Parathyroid adenoma (tissue), 2 donors: ENCODE results near the gene DGKQ.

Experiments
- H2AFZ ChIP-seq: fragments of 300-600 bp; sonication (generic); one replicate; pipeline ENCODE4 v1.7.0; 2017; ENCODE audit warnings: antibody characterized with exemption, mild to moderate bottlenecking
- H3K27ac ChIP-seq: fragments of 300-600 bp; sonication (generic); one replicate; pipeline ENCODE4 v1.7.0; 2017
- H3K27me3 ChIP-seq: fragments of 300-600 bp; sonication (generic); one replicate; pipeline ENCODE4 v1.7.0; 2017; ENCODE audit warnings: low read length; ENCODE audit not compliant: control insufficient read depth, insufficient read depth
- H3K36me3 ChIP-seq: fragments of 300-600 bp; sonication (generic); one replicate; pipeline ENCODE4 v1.7.0; 2017; ENCODE audit warnings: low read length; ENCODE audit not compliant: control insufficient read depth, insufficient read depth
- H3K4me1 ChIP-seq: fragments of 300-600 bp; sonication (generic); one replicate; pipeline ENCODE4 v1.7.0; 2017; ENCODE audit warnings: control low read depth
- H3K4me2 ChIP-seq: fragments of 300-600 bp; sonication (generic); one replicate; pipeline ENCODE4 v1.7.0; 2017; ENCODE audit warnings: low read length
- H3K4me3 ChIP-seq: fragments of 300-600 bp; sonication (generic); one replicate; pipeline ENCODE4 v1.7.0; 2017; ENCODE audit warnings: low read depth, low read length
- H3K79me2 ChIP-seq: fragments of 300-600 bp; sonication (generic); one replicate; pipeline ENCODE4 v1.7.0; 2017; ENCODE audit warnings: control low read depth
- H3K9ac ChIP-seq: fragments of 300-600 bp; sonication (generic); one replicate; pipeline ENCODE4 v1.7.0; 2017; ENCODE audit warnings: mild to moderate bottlenecking
- H3K9me3 ChIP-seq: fragments of 300-600 bp; sonication (generic); one replicate; pipeline ENCODE4 v1.7.0; 2017; ENCODE audit warnings: low read length; ENCODE audit not compliant: control insufficient read depth
- TF ChIP-seq, protein P1 (sequence below): fragments of 300-600 bp; sonication (generic); IDR thresholded peaks from one replicate; pipeline ENCODE4 v1.7.0; 2017; ENCODE audit warnings: antibody characterized with exemption, mild to moderate bottlenecking
- donor health status: primary hyperparathyroidism.

The DGKQ gene

DNA sequence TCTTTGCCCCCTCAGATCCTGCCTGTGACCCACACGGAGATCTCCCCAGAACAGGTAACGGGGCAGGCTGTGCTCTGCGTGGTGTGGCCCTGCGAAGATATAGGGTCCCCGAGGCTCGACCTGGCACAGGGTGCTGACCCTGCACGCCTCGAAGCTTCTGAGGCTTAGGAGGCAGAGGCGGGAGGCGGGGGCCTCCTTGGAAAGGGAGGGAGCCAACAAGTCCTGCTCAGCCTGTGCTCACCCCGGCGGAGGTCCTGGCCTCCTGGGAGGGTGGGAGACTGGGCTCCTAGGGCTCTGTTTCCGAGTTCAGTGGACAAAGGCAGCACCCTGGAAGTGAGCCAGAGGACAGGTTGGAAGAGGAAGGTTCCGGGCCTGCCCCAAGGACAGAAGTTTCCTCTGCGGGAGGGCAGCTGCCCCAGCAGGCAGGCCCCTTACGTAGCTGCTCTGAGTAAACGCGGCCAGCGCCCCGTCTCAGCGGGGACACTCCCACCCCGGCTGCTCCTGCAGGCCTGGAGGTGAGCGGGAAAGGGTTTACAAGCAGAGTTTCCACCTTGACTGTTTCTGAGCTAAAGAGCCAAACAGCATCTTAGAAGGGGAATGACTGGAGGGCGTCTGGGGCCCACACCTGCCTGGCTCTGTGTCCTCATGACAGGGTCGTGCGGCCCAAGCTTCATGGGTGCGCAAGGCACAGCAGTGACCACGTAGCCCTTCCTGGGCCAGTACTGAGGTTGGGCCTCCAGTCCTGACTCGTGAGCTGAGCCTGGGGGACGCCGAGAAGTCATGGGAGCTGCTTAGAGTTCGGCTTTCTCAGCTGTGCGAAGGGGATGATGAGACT lies 25.1 kb downstream of the DGKQ start:
- Histone ChIP-seq H3K4me1 (no peaks in the 10 kb centered on the region), H3K4me2 (no peak overlapping the region), H3K27me3 (no peaks in the 10 kb centered on the region), H3K36me3 (no peaks in the 10 kb centered on the region), H3K4me3 (no peak overlapping the region), H3K9me3 (no peaks in the 10 kb centered on the region), H3K79me2 (peaks cover 5% of the 10 kb centered on the region), H2AFZ (no peak overlapping the region), H3K9ac (no peak overlapping the region), H3K27ac (no peak overlapping the region)
- TF ChIP-seq, protein P1, sequence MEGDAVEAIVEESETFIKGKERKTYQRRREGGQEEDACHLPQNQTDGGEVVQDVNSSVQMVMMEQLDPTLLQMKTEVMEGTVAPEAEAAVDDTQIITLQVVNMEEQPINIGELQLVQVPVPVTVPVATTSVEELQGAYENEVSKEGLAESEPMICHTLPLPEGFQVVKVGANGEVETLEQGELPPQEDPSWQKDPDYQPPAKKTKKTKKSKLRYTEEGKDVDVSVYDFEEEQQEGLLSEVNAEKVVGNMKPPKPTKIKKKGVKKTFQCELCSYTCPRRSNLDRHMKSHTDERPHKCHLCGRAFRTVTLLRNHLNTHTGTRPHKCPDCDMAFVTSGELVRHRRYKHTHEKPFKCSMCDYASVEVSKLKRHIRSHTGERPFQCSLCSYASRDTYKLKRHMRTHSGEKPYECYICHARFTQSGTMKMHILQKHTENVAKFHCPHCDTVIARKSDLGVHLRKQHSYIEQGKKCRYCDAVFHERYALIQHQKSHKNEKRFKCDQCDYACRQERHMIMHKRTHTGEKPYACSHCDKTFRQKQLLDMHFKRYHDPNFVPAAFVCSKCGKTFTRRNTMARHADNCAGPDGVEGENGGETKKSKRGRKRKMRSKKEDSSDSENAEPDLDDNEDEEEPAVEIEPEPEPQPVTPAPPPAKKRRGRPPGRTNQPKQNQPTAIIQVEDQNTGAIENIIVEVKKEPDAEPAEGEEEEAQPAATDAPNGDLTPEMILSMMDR = no peak

DNA sequence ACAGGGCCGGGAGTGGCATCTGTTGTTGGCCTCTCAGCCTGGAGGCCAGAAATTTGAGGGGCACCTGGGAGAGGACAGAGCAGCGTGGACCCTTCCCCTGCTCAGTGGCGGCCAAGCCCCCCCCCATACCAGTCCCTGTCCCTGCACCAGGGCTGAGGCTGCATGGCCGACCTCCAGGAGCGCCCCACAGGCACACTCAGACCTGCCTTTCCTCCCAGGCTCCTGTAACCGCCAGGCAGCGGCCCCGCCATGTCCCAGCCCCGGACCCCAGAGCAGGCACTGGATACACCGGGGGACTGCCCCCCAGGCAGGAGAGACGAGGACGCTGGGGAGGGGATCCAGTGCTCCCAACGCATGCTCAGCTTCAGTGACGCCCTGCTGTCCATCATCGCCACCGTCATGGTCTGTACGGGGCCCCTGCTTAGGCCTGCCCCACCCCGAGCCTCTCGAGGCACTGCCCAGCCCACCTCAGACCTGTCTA lies 25.8 kb downstream of the DGKQ start:
- H3K9me3 ChIP-seq = no peaks in the 10 kb centered on the region
- no peak overlapping the region for H2AFZ ChIP-seq
- H3K9ac ChIP-seq = no peak overlapping the region
- no peaks in the 10 kb centered on the region for H3K27me3 ChIP-seq
- TF ChIP-seq, protein P1 = no peak
- H3K36me3 ChIP-seq = no peaks in the 10 kb centered on the region
- peaks cover 5% of the 10 kb centered on the region for H3K79me2 ChIP-seq
- H3K4me2 ChIP-seq = no peak overlapping the region
- H3K4me1 ChIP-seq = no peaks in the 10 kb centered on the region
- no peak overlapping the region for H3K4me3 ChIP-seq
- H3K27ac ChIP-seq = no peak overlapping the region

DNA sequence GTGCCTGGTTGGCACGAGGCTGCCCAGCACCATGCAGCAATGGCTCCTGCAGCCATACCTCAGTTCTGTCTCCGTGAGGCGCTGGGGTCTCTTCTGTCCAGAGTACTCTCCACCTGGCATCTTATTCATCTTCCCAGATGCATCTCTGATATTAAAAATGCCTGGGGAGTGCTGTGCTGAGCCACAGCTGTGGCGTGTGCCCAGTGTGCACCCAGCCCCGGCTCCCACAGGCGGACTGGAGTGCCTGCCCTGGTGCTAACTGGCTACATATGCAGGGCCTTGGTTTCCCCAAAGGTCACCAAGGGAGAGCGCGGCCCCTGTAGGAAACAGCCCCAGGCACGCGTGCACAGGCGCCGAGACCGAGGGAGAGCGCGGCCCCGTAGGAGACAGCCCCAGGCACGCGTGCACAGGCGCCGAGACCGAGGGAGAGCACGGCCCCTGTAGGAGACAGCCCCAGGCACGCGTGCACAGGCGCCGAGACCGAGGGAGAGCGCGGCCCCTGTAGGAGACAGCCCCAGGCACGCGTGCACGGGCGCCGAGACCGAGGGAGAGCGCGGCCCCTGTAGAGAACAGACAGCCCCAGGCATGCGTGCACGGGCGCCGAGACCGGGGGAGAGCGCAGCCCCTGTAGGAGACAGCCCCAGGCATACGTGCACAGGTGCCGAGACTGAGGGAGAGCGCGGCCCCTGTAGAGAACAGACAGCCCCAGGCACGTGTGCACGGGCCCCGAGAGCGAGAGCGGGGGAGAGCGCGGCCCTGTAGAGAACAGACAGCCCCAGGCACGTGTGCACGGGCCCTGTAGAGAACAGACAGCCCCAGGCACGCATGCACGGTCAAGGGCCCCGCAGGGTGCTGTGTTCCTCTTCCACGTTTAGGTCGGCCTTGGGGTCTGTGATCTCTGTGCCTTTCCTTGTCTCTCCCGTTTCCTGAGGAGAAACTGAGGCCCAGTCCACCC lies 26.6 kb downstream of the DGKQ start:
- Histone ChIP-seq H3K4me2 (no peak overlapping the region), H3K27ac (no peak overlapping the region), H2AFZ (no peak overlapping the region), H3K4me1 (no peaks in the 10 kb centered on the region), H3K36me3 (no peaks in the 10 kb centered on the region), H3K9me3 (no peaks in the 10 kb centered on the region), H3K79me2 (peaks cover 5% of the 10 kb centered on the region), H3K4me3 (no peak overlapping the region), H3K9ac (no peak overlapping the region), H3K27me3 (no peaks in the 10 kb centered on the region)
- TF ChIP-seq, protein P1 = no peak

DNA sequence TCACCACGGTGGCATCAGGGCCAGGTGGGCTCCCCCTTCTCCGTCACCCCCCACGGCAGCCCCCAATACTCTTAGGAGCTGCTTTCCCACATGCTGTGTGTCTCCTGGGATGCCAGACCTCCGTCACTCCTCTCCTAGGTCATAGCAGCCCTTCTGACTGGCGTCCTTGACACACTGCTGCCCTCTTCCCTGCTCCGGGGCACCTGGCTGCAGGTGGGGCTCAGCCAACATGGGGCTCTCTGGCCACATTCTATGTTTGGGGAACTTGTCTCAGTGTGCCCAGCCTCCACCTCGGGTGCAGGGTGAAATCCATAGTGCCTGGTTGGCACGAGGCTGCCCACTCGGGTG lies 27.3 kb downstream of the DGKQ start:
- Histone ChIP-seq H3K4me2 (no peak overlapping the region), H3K27ac (no peak overlapping the region), H3K36me3 (no peaks in the 10 kb centered on the region), H3K79me2 (peaks cover 5% of the 10 kb centered on the region), H3K9me3 (no peaks in the 10 kb centered on the region), H3K27me3 (no peaks in the 10 kb centered on the region), H3K4me1 (no peaks in the 10 kb centered on the region), H2AFZ (no peak overlapping the region), H3K9ac (no peak overlapping the region), H3K4me3 (no peak overlapping the region)
- TF ChIP-seq, protein P1 = no peak
